K562 (cell line): ENCODE results near the gene KDM2A. TPM values are rescaled to one million over a fixed set of nuclear protein-coding genes. Genes with fewer than 3 reads are reported as not detected.

Source experiments
- ATAC-seq: fragments of 200-7000 bp; cut with Tn5 transposase; 3 replicates; pipeline ENCODE4 v1.9.1; 2020; ENCODE audit warnings: moderate library complexity
- BruUV-seq: library from RNA; stranded (reverse); fragments of 400-500 nt; replicated peaks from 2 replicates; lab custom pipeline; 2021; lab: Mats Ljungman, UMichigan
- CTCF ChIA-PET: fragments of 300-600 bp; formaldehyde crosslinking; extraction: SDS; loops from one replicate; lab custom pipeline; 2021; ENCODE audit warnings: low intra/inter-chr PET ratio; lab: Yijun Ruan, JAX
- POLR2A ChIA-PET: fragments of 300-600, 350-650 bp; sonication (Branson Sonifier 250); formaldehyde crosslinking; extraction: SDS; loops from one replicate; lab custom pipeline; 2021; ENCODE audit warnings: antibody characterized with exemption, inconsistent platforms; lab: Yijun Ruan, JAX
- DNase-seq, 4 experiments: peaks; one replicate each; pipeline versions ENCODE4 v3.0.0 to v3.0.0-alpha.2; 2011 to 2018; ENCODE audit warnings: low spot score in 3 of 4, mixed read lengths in 3 of 4; ENCODE audit errors: extremely low read depth in 1 of 4
- FAIRE-seq: peaks from 2 replicates; lab custom pipeline; 2011; peaks lifted over from hg19 to GRCh38; lab: Jason Lieb, UNC
- H2AFZ ChIP-seq: 2 replicates; pipeline ENCODE4 v1.6.0; 2011; ENCODE audit warnings: low read depth, low read length, control low read depth, inconsistent platforms
- H3K27ac ChIP-seq: fragments of 200-600 bp; 3 replicates; pipeline ENCODE4 v1.8.0; 2011; ENCODE audit warnings: low read depth, mild to moderate bottlenecking, control low read depth, inconsistent platforms, low read length, moderate library complexity, mixed read lengths; ENCODE audit errors: extremely low read depth
- H3K27me3 ChIP-seq, 2 experiments: fragments of 300-600 bp in 1 of 2; 2 replicates in 1 of 2; 3 replicates in 1 of 2; pipeline versions ENCODE4 v1.6.0 to v1.8.0; 2011; ENCODE audit warnings: inconsistent platforms in 2 of 2, low read length in 2 of 2, mild to moderate bottlenecking in 1 of 2, mixed read lengths in 1 of 2, moderate library complexity in 1 of 2; ENCODE audit not compliant: control insufficient read depth in 2 of 2, insufficient read depth in 2 of 2
- H3K36me3 ChIP-seq: fragments of 300-600 bp; 3 replicates; pipeline ENCODE4 v1.8.0; 2011; ENCODE audit warnings: mild to moderate bottlenecking, low read length, inconsistent platforms; ENCODE audit not compliant: control insufficient read depth, insufficient read depth
- H3K4me1 ChIP-seq, 2 experiments: fragments of 200-600 bp in 1 of 2; replicated peaks in 1 of 2; 2 replicates in 1 of 2; 3 replicates in 1 of 2; pipeline versions ENCODE4 v1.5.1 to v1.8.0; 2011; ENCODE audit warnings: inconsistent platforms in 2 of 2, low read length in 2 of 2, mild to moderate bottlenecking in 1 of 2, mixed read lengths in 1 of 2, moderate library complexity in 1 of 2; ENCODE audit not compliant: control insufficient read depth in 2 of 2, insufficient read depth in 2 of 2
- H3K4me2 ChIP-seq: 2 replicates; pipeline ENCODE4 v1.6.1; 2011; ENCODE audit warnings: low read length, control low read depth, inconsistent platforms, mixed read lengths; ENCODE audit not compliant: insufficient read depth
- H3K4me3 ChIP-seq: fragments of 200-600 bp; sonication (generic), shearing (Covaris generic); 2 replicates; pipeline ENCODE4 v1.5.1; 2016; ENCODE audit warnings: control low read depth, inconsistent platforms
- H3K79me2 ChIP-seq: fragments of 200-600 bp; 3 replicates; pipeline ENCODE4 v1.8.0; 2011; ENCODE audit warnings: low read length, inconsistent platforms; ENCODE audit not compliant: control insufficient read depth, insufficient read depth
- H3K9ac ChIP-seq, 2 experiments: 2 replicates each; pipeline versions ENCODE4 v1.6.0 to v1.6.1; 2011; ENCODE audit warnings: low read depth in 2 of 2, low read length in 2 of 2, control low read depth in 1 of 2, inconsistent platforms in 1 of 2, mild to moderate bottlenecking in 1 of 2, mixed read lengths in 1 of 2; ENCODE audit not compliant: insufficient read depth in 1 of 2
- H3K9me1 ChIP-seq: one replicate; pipeline ENCODE4 v1.6.0; 2011; ENCODE audit warnings: inconsistent platforms, mild to moderate bottlenecking, low read length, moderate library complexity; ENCODE audit not compliant: control insufficient read depth, insufficient read depth
- H3K9me3 ChIP-seq: replicated peaks from 2 replicates; pipeline ENCODE4 v1.5.1; 2011; ENCODE audit warnings: low read depth, low read length, inconsistent platforms; ENCODE audit not compliant: control insufficient read depth, insufficient read depth
- H4K20me1 ChIP-seq: replicated peaks from 2 replicates; pipeline ENCODE4 v1.6.1; 2011; ENCODE audit warnings: low read length, inconsistent platforms, mixed read lengths; ENCODE audit not compliant: control insufficient read depth, insufficient read depth
- ARID3B ChIP-seq: fragments of 250-450 bp; sonication (Bioruptor Pico); IDR thresholded peaks from 2 replicates; pipeline ENCODE4 v1.4.0; 2020; ENCODE audit warnings: borderline replicate concordance
- DDX20 ChIP-seq: fragments of 450-650 bp; IDR thresholded peaks from 2 replicates; pipeline ENCODE4 v1.6.1; 2016; ENCODE audit warnings: missing genetic modification characterization, low read depth, mild to moderate bottlenecking, missing compliant biosample characterization, moderate library complexity
- HMG20A ChIP-seq: fragments of 450-650 bp; formaldehyde crosslinking; conservative IDR thresholded peaks from 2 replicates; pipeline ENCODE4 v1.4.0; 2020; ENCODE audit warnings: mild to moderate bottlenecking, mixed read lengths
- KDM5B ChIP-seq: fragments of 200-600 bp; sonication (generic); IDR thresholded peaks from 2 replicates; pipeline ENCODE4 v1.6.1; 2012; ENCODE audit warnings: low read depth, mild to moderate bottlenecking, moderate library complexity, low read length, control low read depth, inconsistent platforms; ENCODE audit not compliant: insufficient replicate concordance
- NR3C1 ChIP-seq: sonication (generic); formaldehyde crosslinking; IDR thresholded peaks from 2 replicates; pipeline ENCODE4 v1.8.1; 2022; ENCODE audit warnings: missing genetic modification reagents
- SMARCB1 ChIP-seq: IDR thresholded peaks from 2 replicates; pipeline ENCODE4 v1.6.1; 2011; ENCODE audit warnings: improper control_type of control experiment, low read depth; ENCODE audit not compliant: insufficient read length
- SNRNP70 ChIP-seq: fragments of 200-400 bp; formaldehyde crosslinking; optimal IDR thresholded peaks from 2 replicates; pipeline ENCODE3; 2017; ENCODE audit warnings: low read depth, low read length
- ZBTB40 ChIP-seq, 2 experiments: fragments of 450-650 bp in 1 of 2; sonication (generic) in 1 of 2; formaldehyde crosslinking in 1 of 2; IDR thresholded peaks; 2 replicates each; pipeline versions ENCODE4 v1.7.1 to v1.9.0; 2016 to 2022; ENCODE audit warnings: inconsistent platforms in 1 of 2, mild to moderate bottlenecking in 1 of 2, missing genetic modification reagents in 1 of 2
- WGBS: fragments of 100-300 bp; shearing (Covaris generic); methylation state at CpG from one replicate; pipeline ENCODE4 v1.1.6; 2016; ENCODE audit warnings: low coverage, mixed read lengths; ENCODE audit not compliant: insufficient coverage; ENCODE audit errors: missing lambda C conversion rate; 5-methylcytosine and 5-hydroxymethylcytosine counted together
- in situ Hi-C: fragments of 300-500 bp; cut with MboI; formaldehyde crosslinking; loops from 4 replicates; pipeline ENCODE4 v1.15.0; 2018; ENCODE audit warnings: inconsistent platforms, mixed read lengths
- intact Hi-C: fragments of 100-400 bp; cut with micrococcal nuclease; formaldehyde crosslinking; loops from 2 replicates; pipeline ENCODE4 v1.14.2; 2022
- polyA plus RNA-seq, 8 experiments: library from polyadenylated mRNA; depleted of rRNA in 4 of 8; stranded (reverse) in 5 of 8; unstranded in 3 of 8; fragments of >200 nt; fragmentation: Nextera tagmentation in 2 of 8; fragmentation: Illumina TruSeq in 1 of 8; extraction: Ambion mirVana in 2 of 8; extraction: Trizol in 1 of 8; gene quantifications; 2 replicates each; pipeline versions ENCODE4 v1.2.1 to v1.2.3, GENCODE V29; 2011 to 2014; ENCODE audit warnings: inconsistent platforms in 1 of 8, missing spikeins in 1 of 8
- total RNA-seq, 7 experiments: library from RNA; depleted of rRNA in 6 of 7; stranded (reverse); fragments of >200 nt in 6 of 7; fragmentation: Illumina TruSeq in 2 of 7; extraction: Trizol in 2 of 7; gene quantifications; 2 replicates each; pipeline versions ENCODE4 v1.2.1 to v1.2.3, GENCODE V29; 2011 to 2021; ENCODE audit warnings: low replicate concordance in 1 of 7

Gene KDM2A
- total and polyA plus RNA-seq, 9 of the 15 experiments (the other 6 are each of a cell fraction or from before 2014, with no cell fraction given): 5.0 to 39.3 (median 21.3) TPM

GRCh38 chr11:67267188-67268080, 148.4 kb downstream of the KDM2A start:
- in situ Hi-C loops: no loop called here
- Histone ChIP-seq H3K9ac (peak overlapping the region; percentile 81 to 96), H3K9me3 (no peaks in the 10 kb centered on the region), H3K27me3 (no peaks in the 10 kb centered on the region), H3K4me2 (peak overlapping the region; percentile 93), H3K79me2 (peaks cover 62% of the 10 kb centered on the region), H2AFZ (no peak overlapping the region), H3K27ac (peak overlapping the region; percentile 79), H3K9me1 (peaks cover 7% of the 10 kb centered on the region), H3K4me1 (peaks cover 41 to 68% of the 10 kb centered on the region in 2 experiments), H3K4me3 (peak overlapping the region; percentile 96), H3K36me3 (peaks cover 52% of the 10 kb centered on the region; the same call in 2 of the 3 replicates), H4K20me1 (peaks cover 20% of the 10 kb centered on the region; the same call in 1 of the 2 replicates)
- POLR2A ChIA-PET: interaction anchor here (0.7 to 2.4 kb wide), 7 partner anchors 10 to 87 kb away, joined by 3 to 12 read pairs (median 4); no protein-coding TSS in a partner anchor
- intact Hi-C loops: no loop called here
- DNase-seq: peak in 2 of 4 experiments; percentile 37 to 61
- peak; percentile 30 for ATAC-seq
- BruUV-seq: TSS peak; percentile 50
- WGBS: 22% methylated on average over 26 of the region's 30 CpGs
- CTCF ChIA-PET: interaction anchor here (0.7 to 3.5 kb wide), 2 partner anchors 21 to 50 kb away, joined by 5 to 35 read pairs; no protein-coding TSS in a partner anchor
- peak; percentile 78 for FAIRE-seq
- TF ChIP-seq KDM5B: peak; percentile 33
- TF ChIP-seq DDX20 (tag): no peak
- TF ChIP-seq ZBTB40 (IDR thresholded peaks at IDR 0.05): 0 out of 2 replicates have a peak, but pooled peaks have one; percentile 4
- TF ChIP-seq ZBTB40 (CRISPR knock-in tag; IDR thresholded peaks at IDR 0.05): no peak
- peak; percentile 47 for TF ChIP-seq SNRNP70
- TF ChIP-seq HMG20A (CRISPR knock-in tag): no peak
- 0 out of 2 replicates have a peak, but pooled peaks have one; percentile 23 for TF ChIP-seq NR3C1 (CRISPR knock-in tag)
- TF ChIP-seq ARID3B: no peak
- no peak for TF ChIP-seq SMARCB1
